ENCODE results near the gene GSTA2.
"Not testable (repeated sequence)": the region's sequence is repeated elsewhere in the genome, so short reads cannot be mapped to it uniquely, and the experiment has no call there.

Gene GSTA2

DNA sequence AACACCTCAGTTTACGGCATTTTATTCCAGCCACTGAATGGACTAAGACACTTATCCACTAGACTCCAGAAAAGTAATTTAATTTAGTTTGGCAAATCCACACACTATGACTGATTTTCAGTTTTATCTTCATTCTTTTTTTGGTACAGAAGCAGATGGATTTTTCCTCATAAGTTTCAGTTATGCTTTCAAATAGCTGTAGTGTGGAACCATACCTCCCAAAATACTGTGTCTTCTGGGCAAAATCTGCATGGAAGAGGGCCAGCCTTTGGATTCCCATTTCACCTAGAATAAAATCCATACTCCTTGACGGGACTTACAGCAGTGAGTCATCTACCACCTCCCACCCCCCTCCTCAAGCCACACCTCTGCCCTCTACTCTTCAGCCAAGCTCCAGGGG is 43.0 kb downstream of the GSTA2 start:
- DNase-seq (ENCODE audit: low read depth) = no peak
- no peak overlapping the region for H3K4me3 ChIP-seq (ENCODE audit: control insufficient read depth, low read depth, low read length)
- TF ChIP-seq, protein P1, sequence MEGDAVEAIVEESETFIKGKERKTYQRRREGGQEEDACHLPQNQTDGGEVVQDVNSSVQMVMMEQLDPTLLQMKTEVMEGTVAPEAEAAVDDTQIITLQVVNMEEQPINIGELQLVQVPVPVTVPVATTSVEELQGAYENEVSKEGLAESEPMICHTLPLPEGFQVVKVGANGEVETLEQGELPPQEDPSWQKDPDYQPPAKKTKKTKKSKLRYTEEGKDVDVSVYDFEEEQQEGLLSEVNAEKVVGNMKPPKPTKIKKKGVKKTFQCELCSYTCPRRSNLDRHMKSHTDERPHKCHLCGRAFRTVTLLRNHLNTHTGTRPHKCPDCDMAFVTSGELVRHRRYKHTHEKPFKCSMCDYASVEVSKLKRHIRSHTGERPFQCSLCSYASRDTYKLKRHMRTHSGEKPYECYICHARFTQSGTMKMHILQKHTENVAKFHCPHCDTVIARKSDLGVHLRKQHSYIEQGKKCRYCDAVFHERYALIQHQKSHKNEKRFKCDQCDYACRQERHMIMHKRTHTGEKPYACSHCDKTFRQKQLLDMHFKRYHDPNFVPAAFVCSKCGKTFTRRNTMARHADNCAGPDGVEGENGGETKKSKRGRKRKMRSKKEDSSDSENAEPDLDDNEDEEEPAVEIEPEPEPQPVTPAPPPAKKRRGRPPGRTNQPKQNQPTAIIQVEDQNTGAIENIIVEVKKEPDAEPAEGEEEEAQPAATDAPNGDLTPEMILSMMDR (IDR thresholded peaks at IDR 0.05; ENCODE audit: control insufficient read depth, insufficient read depth, low read depth, low read length, missing control alignments) = no peak

DNA sequence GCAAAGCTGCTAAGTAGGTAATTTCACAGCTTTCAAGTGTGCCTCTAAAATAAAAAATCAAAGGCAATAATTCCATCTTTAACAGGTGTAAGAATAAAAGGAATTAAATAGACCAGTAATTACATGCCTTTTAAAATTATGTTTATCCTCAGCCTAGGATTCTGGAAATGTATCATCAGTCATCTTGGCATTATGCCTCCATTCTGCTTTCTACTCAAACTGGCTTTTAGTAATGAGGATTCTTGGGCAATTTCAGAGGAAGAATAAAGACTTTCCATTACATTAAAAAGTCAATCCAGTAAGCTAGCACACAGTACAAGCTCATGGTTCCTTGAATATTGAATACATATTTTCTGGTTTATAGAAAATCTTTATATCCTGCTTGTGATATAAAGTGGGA is 44.7 kb downstream of the GSTA2 start:
- TF ChIP-seq, protein P1 (IDR thresholded peaks at IDR 0.05; ENCODE audit: control insufficient read depth, insufficient read depth, low read depth, low read length, missing control alignments) = no peak
- H3K4me3 ChIP-seq (ENCODE audit: control insufficient read depth, low read depth, low read length) = no peak overlapping the region
- DNase-seq (ENCODE audit: low read depth) = no peak

DNA sequence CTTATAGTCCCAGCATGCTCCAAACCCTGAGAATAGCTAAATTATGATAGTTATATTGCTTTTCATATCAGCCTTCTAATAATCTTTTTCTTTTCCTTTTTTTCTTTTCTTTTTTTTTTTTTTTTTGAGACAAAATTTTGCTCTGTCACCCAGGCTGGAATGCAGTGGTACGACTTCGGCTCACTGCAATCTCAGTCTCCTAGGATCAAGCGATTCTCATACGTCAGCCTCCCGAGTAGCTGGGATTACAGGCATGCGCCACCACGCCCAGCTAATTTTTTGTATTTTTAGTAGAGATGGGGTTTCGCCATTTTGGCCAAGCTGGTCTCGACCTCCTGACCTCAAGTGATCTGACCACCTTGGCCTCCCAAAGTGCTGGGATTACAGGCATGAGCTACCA is 48.5 kb downstream of the GSTA2 start:
- not testable (repeated sequence) for DNase-seq (ENCODE audit: low read depth); H3K4me3 ChIP-seq (ENCODE audit: control insufficient read depth, low read depth, low read length)

DNA sequence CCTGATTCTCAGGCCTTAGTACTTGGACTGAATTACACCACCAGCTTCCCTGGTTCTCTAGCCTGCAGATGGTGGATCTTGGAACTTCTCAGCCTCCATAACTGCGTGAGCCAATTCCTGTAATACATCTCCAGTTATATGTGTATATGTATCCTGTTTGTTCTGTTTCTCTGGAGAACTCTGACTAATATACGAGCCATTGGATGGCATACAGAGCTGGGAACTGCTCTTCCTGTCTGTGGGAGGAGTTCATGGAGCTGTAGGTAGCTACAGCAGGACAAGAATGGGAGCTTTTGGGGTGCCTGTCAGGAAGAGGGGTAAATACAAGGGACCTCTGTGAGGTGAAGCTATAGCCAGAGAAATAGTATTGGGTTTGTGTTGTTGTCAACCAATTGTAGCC is 51.1 kb downstream of the GSTA2 start:
- H3K4me3 ChIP-seq (ENCODE audit: control insufficient read depth, low read depth, low read length) = no peak overlapping the region
- TF ChIP-seq, protein P1 (IDR thresholded peaks at IDR 0.05; ENCODE audit: control insufficient read depth, insufficient read depth, low read depth, low read length, missing control alignments) = no peak
- DNase-seq (ENCODE audit: low read depth) = no peak

DNA sequence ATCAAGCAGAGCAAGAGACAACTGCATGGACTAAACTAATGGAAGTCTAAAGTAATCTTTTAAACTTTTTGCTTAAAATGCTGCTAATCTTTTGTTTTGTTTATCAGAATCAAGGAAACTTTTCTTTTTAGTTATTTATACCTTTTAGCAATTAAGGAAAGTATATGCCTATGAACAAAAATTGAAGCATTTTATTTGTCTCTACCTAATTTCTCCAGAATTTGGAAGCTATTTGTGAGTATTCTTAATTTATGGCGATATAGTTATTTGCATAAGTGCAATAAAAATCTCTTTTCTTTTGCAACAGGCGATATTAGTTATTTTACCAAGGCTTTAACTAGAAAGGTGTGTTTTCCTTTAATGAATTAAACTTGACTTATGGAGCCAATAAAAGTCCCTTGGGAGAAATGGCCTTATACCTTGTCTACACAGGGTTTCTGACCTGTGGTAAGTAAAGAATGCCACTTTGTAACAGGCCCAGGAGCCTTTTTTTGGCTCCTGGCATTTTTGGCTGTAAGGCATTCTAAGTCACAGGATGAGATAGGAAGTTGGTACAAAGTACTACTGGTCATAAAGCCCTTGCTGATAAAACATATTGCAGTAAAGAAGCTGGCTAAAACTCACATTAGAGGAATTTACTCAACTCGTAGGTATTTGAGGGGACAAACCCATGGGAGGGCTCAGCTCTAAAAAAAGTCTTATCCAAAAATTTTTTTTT is 55.2 kb downstream of the GSTA2 start:
- no peak for DNase-seq (ENCODE audit: low read depth)
- no peak overlapping the region for H3K4me3 ChIP-seq (ENCODE audit: control insufficient read depth, low read depth, low read length)
- TF ChIP-seq, protein P1 (IDR thresholded peaks at IDR 0.05; ENCODE audit: control insufficient read depth, insufficient read depth, low read depth, low read length, missing control alignments) = no peak

DNA sequence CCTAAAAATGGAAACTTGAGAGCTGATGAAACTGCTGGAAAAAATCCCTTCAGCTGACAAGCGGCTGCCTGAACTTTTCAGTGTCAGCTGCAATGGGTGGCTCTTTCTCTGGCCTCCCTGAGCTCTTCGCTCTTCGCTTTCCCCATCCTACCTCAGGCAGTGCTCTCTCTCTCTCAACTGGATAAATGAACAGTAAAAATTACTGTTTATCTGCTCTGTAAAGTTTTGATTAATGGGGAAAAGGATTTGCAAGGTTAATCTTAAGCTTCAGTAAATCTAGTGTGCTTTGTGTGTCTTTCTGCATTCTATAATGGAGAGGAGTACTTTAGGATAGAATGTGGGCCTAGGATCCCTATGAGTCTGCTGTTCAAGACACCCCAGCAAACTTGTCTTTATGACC is 57.3 kb downstream of the GSTA2 start:
- TF ChIP-seq, protein P1 (IDR thresholded peaks at IDR 0.05; ENCODE audit: control insufficient read depth, insufficient read depth, low read depth, low read length, missing control alignments) = no peak
- DNase-seq (ENCODE audit: low read depth) = no peak
- no peak overlapping the region for H3K4me3 ChIP-seq (ENCODE audit: control insufficient read depth, low read depth, low read length)

DNA sequence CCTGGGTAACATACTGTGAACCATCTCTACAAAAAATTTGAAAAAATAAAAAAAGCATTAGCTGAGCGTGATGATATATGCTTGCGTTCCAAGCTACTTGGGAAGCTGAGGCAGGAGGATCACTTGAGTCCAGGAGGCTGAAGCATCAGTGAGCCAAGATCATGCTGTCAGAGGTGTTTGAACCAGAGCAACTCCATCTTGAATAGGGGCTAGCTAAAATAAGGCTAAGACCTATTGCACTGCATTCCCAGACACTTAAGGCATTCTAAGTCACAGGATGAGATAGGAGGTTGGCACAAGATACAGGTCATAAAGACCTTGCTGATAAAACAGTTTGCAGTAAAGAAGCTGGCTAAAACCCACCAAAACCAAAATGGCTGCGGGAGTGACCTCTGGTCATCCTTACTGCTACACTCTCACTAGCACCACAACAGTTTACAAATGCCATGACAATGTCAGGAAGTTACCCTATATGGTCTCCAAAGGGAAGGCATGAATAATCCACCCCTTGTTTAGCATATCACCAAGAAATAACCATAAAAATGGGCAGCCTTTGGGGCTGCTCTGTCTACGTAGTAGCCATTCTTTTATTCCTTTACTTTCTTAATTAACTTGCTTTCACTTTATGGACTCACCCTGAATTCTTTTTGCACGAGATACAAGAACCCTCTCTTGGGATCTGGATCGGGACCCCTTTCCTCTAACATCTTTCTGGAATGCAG is 58.3 kb downstream of the GSTA2 start:
- not testable (repeated sequence) for H3K4me3 ChIP-seq (ENCODE audit: control insufficient read depth, low read depth, low read length); DNase-seq (ENCODE audit: low read depth)

Data from AG09309 (cell line).